Nephron progenitor cell (in vitro differentiated cells): Measurements from ENCODE around the gene HCAR1.
"Not testable (repeated sequence)": the region's sequence is repeated elsewhere in the genome, so short reads cannot be mapped to it uniquely, and the experiment has no call there.

Source experiments
- DNase-seq: peaks from one replicate; pipeline ENCODE4 v3.0.0; 2021
- H3K27ac Mint-ChIP-seq: 2 replicates; pipeline ENCODE4 v1.8.0; 2021; ENCODE audit warnings: mild to moderate bottlenecking, moderate library complexity, mixed read lengths
- H3K27me3 Mint-ChIP-seq: 2 replicates; pipeline ENCODE4 v1.8.0; 2021; ENCODE audit warnings: mild to moderate bottlenecking, low read depth, mixed read lengths; ENCODE audit not compliant: poor library complexity
- H3K36me3 Mint-ChIP-seq: 2 replicates; pipeline ENCODE4 v1.8.0; 2021; ENCODE audit warnings: low read depth, mixed read lengths
- H3K4me1 Mint-ChIP-seq: 2 replicates; pipeline ENCODE4 v1.8.0; 2021; ENCODE audit warnings: mixed read lengths
- H3K4me3 Mint-ChIP-seq: 2 replicates; pipeline ENCODE4 v1.8.0; 2021; ENCODE audit warnings: mild to moderate bottlenecking, moderate library complexity, mixed read lengths
- H3K9me3 Mint-ChIP-seq: 2 replicates; pipeline ENCODE4 v1.8.0; 2021; ENCODE audit warnings: mild to moderate bottlenecking, moderate library complexity, mixed read lengths
- CTCF ChIP-seq: fragments of 200-600 bp; sonication (generic); IDR thresholded peaks from 2 replicates; pipeline ENCODE4 v1.5.0; 2021; ENCODE audit warnings: antibody characterized with exemption

Gene HCAR1

DNA sequence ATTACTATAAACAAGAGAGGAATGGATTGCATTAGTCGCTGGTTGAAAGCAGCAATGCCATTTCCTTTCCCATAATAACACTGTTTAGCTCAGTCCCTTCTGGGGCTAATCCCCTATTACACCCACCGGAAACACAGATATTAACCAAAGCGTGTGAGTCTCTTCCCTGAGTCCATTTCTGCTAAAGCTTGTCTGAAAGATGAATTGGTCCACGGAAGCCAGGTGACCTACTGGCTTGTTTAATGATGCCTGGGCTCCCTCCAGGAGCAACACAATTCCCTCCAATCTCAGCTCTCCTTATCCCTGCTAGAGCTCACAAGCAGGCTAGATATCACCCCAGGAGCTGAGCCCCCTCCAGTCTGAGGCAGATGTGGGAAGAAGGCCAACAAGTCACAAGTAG lies 29.2 kb downstream of the HCAR1 start:
- H3K9me3 Mint-ChIP-seq, H3K4me3 Mint-ChIP-seq, DNase-seq, H3K4me1 Mint-ChIP-seq, H3K36me3 Mint-ChIP-seq: not testable (repeated sequence)
- Mint-ChIP-seq H3K27ac (peak overlapping the region; percentile 82), H3K27me3 (peaks cover 17% of the 10 kb centered on the region)

DNA sequence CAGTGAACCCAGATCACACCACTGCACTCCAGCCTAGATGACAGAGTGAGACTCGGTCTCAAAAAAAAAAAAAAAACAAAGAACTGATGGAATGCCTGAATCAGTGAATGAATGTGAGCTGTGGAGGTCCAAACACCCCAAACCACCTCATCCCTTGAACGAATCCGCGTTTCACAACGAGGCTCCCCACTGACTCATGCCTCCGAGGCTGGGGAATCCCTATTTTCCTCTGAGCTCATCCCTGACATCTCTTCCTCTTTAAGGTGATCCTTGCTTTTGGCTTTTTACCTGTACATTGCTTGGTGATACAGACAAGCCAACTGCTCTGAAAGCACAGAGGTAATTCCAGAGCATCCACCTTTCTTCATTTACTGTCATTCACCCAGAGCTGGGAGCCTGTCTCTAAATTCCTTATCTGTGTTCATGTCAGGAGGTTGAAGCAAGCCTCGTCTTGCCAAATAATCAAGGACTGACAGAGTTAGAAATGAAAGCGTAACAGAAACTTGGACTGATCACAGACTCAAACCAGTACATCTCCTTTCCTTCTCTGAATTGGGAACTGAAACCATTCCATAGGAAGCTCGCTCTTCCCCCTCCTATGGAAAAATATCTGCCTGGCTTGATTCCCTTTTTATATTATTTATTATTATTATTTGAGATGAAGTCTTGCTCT lies 30.5 kb downstream of the HCAR1 start:
- H3K27me3 Mint-ChIP-seq, result peaks cover 18% of the 10 kb centered on the region
- not testable (repeated sequence) for H3K36me3 Mint-ChIP-seq, H3K4me3 Mint-ChIP-seq, H3K4me1 Mint-ChIP-seq, H3K27ac Mint-ChIP-seq, H3K9me3 Mint-ChIP-seq, DNase-seq

DNA sequence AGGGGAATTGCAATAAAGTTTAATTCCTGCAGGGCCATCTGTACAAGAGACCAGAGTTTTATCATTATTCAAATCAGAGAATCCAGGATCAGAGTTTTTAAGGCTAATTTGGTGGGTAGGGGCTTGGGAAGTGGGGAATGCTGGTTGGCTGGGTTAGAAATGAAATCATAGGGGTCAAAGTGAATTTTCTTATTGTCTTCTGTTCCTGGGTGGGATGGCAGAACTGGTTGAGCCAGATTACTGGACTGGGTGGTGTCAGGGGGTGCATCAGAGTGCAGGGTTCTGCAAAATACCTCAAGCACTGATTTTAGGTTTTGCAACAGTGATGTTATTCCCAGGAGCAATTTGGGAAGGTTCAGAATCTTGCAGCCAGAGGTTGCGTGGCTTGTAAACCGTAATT lies 33.7 kb downstream of the HCAR1 start:
- not testable (repeated sequence) for H3K4me1 Mint-ChIP-seq, H3K27ac Mint-ChIP-seq, H3K36me3 Mint-ChIP-seq, H3K4me3 Mint-ChIP-seq, DNase-seq, H3K9me3 Mint-ChIP-seq
- peaks cover 14% of the 10 kb centered on the region for H3K27me3 Mint-ChIP-seq

- no peak for DNase-seq
- Mint-ChIP-seq H3K36me3 (no peaks in the 10 kb centered on the region), H3K27ac (no peak overlapping the region), H3K4me3 (no peak overlapping the region), H3K9me3 (no peaks in the 10 kb centered on the region), H3K4me1 (peaks cover 14% of the 10 kb centered on the region), H3K27me3 (peaks cover 2% of the 10 kb centered on the region)
- no peak for TF ChIP-seq CTCF
Observed at GRCh38 chr12:122691566-122691965, 39.1 kb downstream of the HCAR1 start.

GRCh38 chr12:122688291-122688690 lies 42.4 kb downstream of the HCAR1 start:
- Mint-ChIP-seq H3K27ac (no peak overlapping the region), H3K4me3 (no peak overlapping the region), H3K9me3 (no peaks in the 10 kb centered on the region), H3K4me1 (peaks cover 14% of the 10 kb centered on the region), H3K36me3 (no peaks in the 10 kb centered on the region), H3K27me3 (peaks cover 3% of the 10 kb centered on the region)
- DNase-seq, result no peak
- TF ChIP-seq CTCF, result no peak

GRCh38 chr12:122687086-122687485 lies 43.6 kb downstream of the HCAR1 start:
- Mint-ChIP-seq H3K9me3 (no peaks in the 10 kb centered on the region), H3K4me3 (no peak overlapping the region), H3K4me1 (peaks cover 4% of the 10 kb centered on the region), H3K36me3 (no peaks in the 10 kb centered on the region), H3K27ac (no peak overlapping the region), H3K27me3 (peaks cover 3% of the 10 kb centered on the region)
- TF ChIP-seq CTCF, result no peak
- no peak for DNase-seq

DNA sequence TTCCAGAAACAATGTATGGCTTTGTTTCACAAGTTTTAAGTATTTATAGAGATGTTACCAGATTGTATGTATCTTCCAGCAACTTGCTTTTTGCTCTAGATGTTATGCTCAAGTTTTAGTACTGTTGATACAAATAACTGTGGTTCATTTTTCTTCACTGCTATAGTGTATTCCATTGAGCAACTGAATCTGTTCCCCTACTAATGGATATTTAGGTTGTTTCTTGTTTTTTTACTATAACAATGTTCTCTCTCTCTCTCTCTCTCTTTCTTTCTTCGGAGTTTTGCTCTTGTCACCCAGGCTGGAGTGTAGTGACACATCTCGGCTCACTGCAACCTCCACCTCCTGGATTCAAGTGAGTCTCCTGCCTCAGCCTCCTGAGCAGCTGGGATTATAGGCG lies 44.1 kb downstream of the HCAR1 start:
- Mint-ChIP-seq H3K36me3 (no peaks in the 10 kb centered on the region), H3K9me3 (no peaks in the 10 kb centered on the region), H3K4me3 (no peak overlapping the region), H3K4me1 (peaks cover 2% of the 10 kb centered on the region), H3K27ac (no peak overlapping the region), H3K27me3 (peaks cover 3% of the 10 kb centered on the region)
- no peak for DNase-seq
- no peak for TF ChIP-seq CTCF
